ENCODE measurements around the gene DNHD1. TPM values are rescaled to one million over a fixed set of nuclear protein-coding genes. Genes with fewer than 3 reads are reported as not detected.

Gene DNHD1
- total and polyA plus RNA-seq, 9 of the 15 experiments (the other 6 are each of a cell fraction or from before 2014, with no cell fraction given), result 0.82 to 9.7 (median 3.8) TPM

DNA sequence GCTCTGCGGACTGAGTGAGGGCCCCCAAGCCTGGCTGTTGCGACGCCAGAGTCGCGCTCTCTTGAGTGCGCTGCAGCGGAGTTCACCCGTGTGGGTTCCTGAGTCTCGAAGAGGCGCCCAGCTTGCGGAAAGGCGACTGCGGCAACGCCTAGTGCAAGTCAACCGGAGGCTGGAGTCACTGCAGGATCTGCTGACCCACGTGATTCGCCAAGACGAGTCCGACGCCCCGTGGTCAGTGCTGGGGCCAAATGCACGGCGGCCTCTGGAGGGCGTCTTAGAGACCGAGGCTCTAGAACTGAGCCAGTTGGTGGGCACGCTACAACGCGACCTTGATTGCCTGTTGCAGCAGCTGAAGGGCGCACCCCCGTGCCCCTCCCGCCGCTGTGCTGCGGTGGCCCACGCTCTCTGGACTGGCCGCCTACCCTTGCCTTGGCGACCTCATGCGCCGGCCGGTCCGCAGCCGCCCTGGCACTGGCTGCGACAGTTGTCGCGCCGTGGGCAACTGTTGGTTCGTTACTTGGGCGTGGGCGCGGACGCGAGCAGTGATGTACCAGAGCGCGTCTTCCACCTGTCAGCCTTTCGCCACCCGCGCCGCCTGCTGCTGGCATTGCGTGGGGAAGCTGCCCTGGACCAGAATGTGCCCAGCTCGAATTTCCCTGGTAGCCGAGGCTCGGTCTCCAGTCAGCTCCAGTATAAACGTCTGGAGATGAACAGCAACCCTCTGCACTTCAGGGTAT, 73.8 kb downstream of the DNHD1 start:
- no peak for ATAC-seq
- no peak overlapping the region for H3K4me3 ChIP-seq
- peaks cover 8% of the 10 kb centered on the region for H3K9me1 ChIP-seq (ENCODE audit: control insufficient read depth, insufficient read depth, low read length)
- POLR2A ChIA-PET, result interaction anchor here (1.1 kb wide), 1 partner anchor 41 kb away, joined by 3 read pairs; the partner anchor contains the start of gene TAF10
- DNase-seq (ENCODE audit: extremely low read depth in 1 of 4, low spot score in 3 of 4), result no peak
- H3K4me1 ChIP-seq (replicated peaks in 1 of 2; ENCODE audit: control insufficient read depth in 2 of 2, insufficient read depth in 2 of 2, low read length in 2 of 2), result peaks cover 29 to 45% of the 10 kb centered on the region in 2 experiments
- H4K20me1 ChIP-seq (replicated peaks; ENCODE audit: control insufficient read depth, insufficient read depth, low read length), result no peaks in the 10 kb centered on the region
- no peak overlapping the region; a peak in 2 of 4 replicates for H3K9ac ChIP-seq (ENCODE audit: insufficient read depth in 1 of 2, low read depth in 2 of 2, low read length in 2 of 2)
- 94% methylated on average over 40 of the region's 62 CpGs for WGBS (ENCODE audit: insufficient coverage, low coverage, missing lambda C conversion rate)
- in situ Hi-C loops (cut with MboI), result no loop called here
- no peak overlapping the region for H3K27ac ChIP-seq (ENCODE audit: extremely low read depth, low read depth, low read length)
- H3K36me3 ChIP-seq (ENCODE audit: control insufficient read depth, insufficient read depth, low read length), result no peaks in the 10 kb centered on the region
- H3K9me3 ChIP-seq (replicated peaks; ENCODE audit: control insufficient read depth, insufficient read depth, low read depth, low read length), result no peaks in the 10 kb centered on the region
- BruUV-seq (replicated peaks), result no TSS peak
- H2AFZ ChIP-seq (ENCODE audit: low read depth, low read length), result no peak overlapping the region
- CTCF ChIA-PET (ENCODE audit: low intra/inter-chr PET ratio), result no interaction called here
- no peaks in the 10 kb centered on the region for H3K27me3 ChIP-seq (ENCODE audit: control insufficient read depth in 2 of 2, insufficient read depth in 2 of 2, low read length in 2 of 2)
- no peak overlapping the region for H3K4me2 ChIP-seq (ENCODE audit: insufficient read depth, low read length)
- intact Hi-C loops (cut with micrococcal nuclease), result no loop called here
- no peak for FAIRE-seq
- no peaks in the 10 kb centered on the region for H3K79me2 ChIP-seq (ENCODE audit: control insufficient read depth, insufficient read depth, low read length)
- TF ChIP-seq E2F3 (CRISPR knock-in tag; IDR thresholded peaks at IDR 0.05) (no peak), POLR2G (IDR thresholded peaks at IDR 0.05; ENCODE audit: low read depth, low read length) (peak; percentile 36; the same call in 1 of the 2 replicates), NRF1 (conservative IDR thresholded peaks at IDR 0.05 in 1 of 2, IDR thresholded peaks at IDR 0.05 in 1 of 2) (no peak), PTTG1 (tag; IDR thresholded peaks at IDR 0.05; ENCODE audit: low read depth) (no peak), CTBP1 (IDR thresholded peaks at IDR 0.05; ENCODE audit: borderline replicate concordance) (no peak), HDAC6 (IDR thresholded peaks at IDR 0.05; ENCODE audit: low read depth, low read length) (no peak), ZNF518B (CRISPR knock-in tag; IDR thresholded peaks at IDR 0.05) (no peak), FIP1L1 (IDR thresholded peaks at IDR 0.05; ENCODE audit: low read depth, low read length, poor library complexity, severe bottlenecking) (peak; percentile 38), MTA1 (IDR thresholded peaks at IDR 0.05; ENCODE audit: borderline replicate concordance) (no peak), HEY1 (CRISPR knock-in tag; IDR thresholded peaks at IDR 0.05; ENCODE audit: borderline replicate concordance) (no peak), HMGN3 (IDR thresholded peaks at IDR 0.05; ENCODE audit: borderline replicate concordance, extremely low read depth, insufficient read length, low read depth, low read length) (peak; percentile 17)
- TF ChIP-seq, protein P1, sequence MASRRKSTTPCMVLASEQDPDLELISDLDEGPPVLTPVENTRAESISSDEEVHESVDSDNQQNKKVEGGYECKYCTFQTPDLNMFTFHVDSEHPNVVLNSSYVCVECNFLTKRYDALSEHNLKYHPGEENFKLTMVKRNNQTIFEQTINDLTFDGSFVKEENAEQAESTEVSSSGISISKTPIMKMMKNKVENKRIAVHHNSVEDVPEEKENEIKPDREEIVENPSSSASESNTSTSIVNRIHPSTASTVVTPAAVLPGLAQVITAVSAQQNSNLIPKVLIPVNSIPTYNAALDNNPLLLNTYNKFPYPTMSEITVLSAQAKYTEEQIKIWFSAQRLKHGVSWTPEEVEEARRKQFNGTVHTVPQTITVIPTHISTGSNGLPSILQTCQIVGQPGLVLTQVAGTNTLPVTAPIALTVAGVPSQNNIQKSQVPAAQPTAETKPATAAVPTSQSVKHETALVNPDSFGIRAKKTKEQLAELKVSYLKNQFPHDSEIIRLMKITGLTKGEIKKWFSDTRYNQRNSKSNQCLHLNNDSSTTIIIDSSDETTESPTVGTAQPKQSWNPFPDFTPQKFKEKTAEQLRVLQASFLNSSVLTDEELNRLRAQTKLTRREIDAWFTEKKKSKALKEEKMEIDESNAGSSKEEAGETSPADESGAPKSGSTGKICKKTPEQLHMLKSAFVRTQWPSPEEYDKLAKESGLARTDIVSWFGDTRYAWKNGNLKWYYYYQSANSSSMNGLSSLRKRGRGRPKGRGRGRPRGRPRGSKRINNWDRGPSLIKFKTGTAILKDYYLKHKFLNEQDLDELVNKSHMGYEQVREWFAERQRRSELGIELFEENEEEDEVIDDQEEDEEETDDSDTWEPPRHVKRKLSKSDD (conservative IDR thresholded peaks at IDR 0.05; ENCODE audit: low read length), result no peak
- TF ChIP-seq, protein P2, sequence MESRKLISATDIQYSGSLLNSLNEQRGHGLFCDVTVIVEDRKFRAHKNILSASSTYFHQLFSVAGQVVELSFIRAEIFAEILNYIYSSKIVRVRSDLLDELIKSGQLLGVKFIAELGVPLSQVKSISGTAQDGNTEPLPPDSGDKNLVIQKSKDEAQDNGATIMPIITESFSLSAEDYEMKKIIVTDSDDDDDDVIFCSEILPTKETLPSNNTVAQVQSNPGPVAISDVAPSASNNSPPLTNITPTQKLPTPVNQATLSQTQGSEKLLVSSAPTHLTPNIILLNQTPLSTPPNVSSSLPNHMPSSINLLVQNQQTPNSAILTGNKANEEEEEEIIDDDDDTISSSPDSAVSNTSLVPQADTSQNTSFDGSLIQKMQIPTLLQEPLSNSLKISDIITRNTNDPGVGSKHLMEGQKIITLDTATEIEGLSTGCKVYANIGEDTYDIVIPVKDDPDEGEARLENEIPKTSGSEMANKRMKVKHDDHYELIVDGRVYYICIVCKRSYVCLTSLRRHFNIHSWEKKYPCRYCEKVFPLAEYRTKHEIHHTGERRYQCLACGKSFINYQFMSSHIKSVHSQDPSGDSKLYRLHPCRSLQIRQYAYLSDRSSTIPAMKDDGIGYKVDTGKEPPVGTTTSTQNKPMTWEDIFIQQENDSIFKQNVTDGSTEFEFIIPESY (CRISPR knock-in tag; IDR thresholded peaks at IDR 0.05), result peak; percentile 82
